Measurements from ENCODE around the gene CUX1. TPM values are rescaled to one million over a fixed set of nuclear protein-coding genes. Genes with fewer than 3 reads are reported as not detected.

The CUX1 gene
- 100 to 1,000 TPM in 1 of 2 donors, 10 to 100 TPM in 1; 87.6 to 120 TPM for total RNA-seq
- long read RNA-seq, donor 1, partial matches to known transcripts = 25 of 39 reads
- long read RNA-seq, donor 1, other reads (novel, unspliced or antisense) = 10 of 39 reads
- long read RNA-seq, donor 2, transcript CUX1-202 (23 exons, 2,931 nt) = major isoform, 5 of 48 reads
- long read RNA-seq, donor 2, partial matches to known transcripts = 7 of 48 reads
- long read RNA-seq, donor 2, other reads (novel, unspliced or antisense) = 32 of 48 reads

- DNase-seq (ENCODE audit: low spot score) = peak; percentile 81
Measured at GRCh38 chr7:101817471-101818286, at the start of gene CUX1. TSS of gene CUX1 (plus strand) at chr7:101817626. CDS start at chr7:101817640, 14 bp downstream.

GRCh38 chr7:101768280-101768679 is 49.1 kb upstream of the CUX1 start:
- DNase-seq (ENCODE audit: low spot score) = no peak

More at GRCh38 chr7:101817471-101818286, at the start of gene CUX1:
- intact Hi-C loops (cut with DNase I) = loop anchor here (5.0 to 10.0 kb wide), 4 partner anchors 70 to 417 kb away; no protein-coding TSS in a partner anchor

GRCh38 chr7:101770466-101770865 is 47.0 kb upstream of the CUX1 start:
- DNase-seq (ENCODE audit: low spot score) = no peak
- intact Hi-C loops (cut with DNase I) = no loop called here

More at GRCh38 chr7:101768280-101768679, 49.1 kb upstream of the CUX1 start:
- intact Hi-C loops (cut with DNase I) = no loop called here

- no peak for DNase-seq (ENCODE audit: low spot score)
- intact Hi-C loops (cut with DNase I) = no loop called here
Measured at GRCh38 chr7:101772508-101773211, 44.8 kb upstream of the CUX1 start.

GRCh38 chr7:101775181-101775580 is 42.2 kb upstream of the CUX1 start:
- DNase-seq (ENCODE audit: low spot score) = no peak
- intact Hi-C loops (cut with DNase I) = no loop called here

- DNase-seq (ENCODE audit: low spot score) = no peak
- intact Hi-C loops (cut with DNase I) = no loop called here
Measured at GRCh38 chr7:101778026-101778580, 39.3 kb upstream of the CUX1 start.

- DNase-seq (ENCODE audit: low spot score) = no peak
- intact Hi-C loops (cut with DNase I) = no loop called here
Measured at GRCh38 chr7:101779267-101779666, 38.2 kb upstream of the CUX1 start.

GRCh38 chr7:101780281-101780680 is 37.1 kb upstream of the CUX1 start:
- intact Hi-C loops (cut with DNase I) = no loop called here
- DNase-seq (ENCODE audit: low spot score) = no peak

GRCh38 chr7:101781439-101781838 is 36.0 kb upstream of the CUX1 start:
- intact Hi-C loops (cut with DNase I) = no loop called here
- DNase-seq (ENCODE audit: low spot score) = no peak

- no peak for DNase-seq (ENCODE audit: low spot score)
- intact Hi-C loops (cut with DNase I) = no loop called here
Measured at GRCh38 chr7:101782476-101782875, 35.0 kb upstream of the CUX1 start.

- no peak for DNase-seq (ENCODE audit: low spot score)
- intact Hi-C loops (cut with DNase I) = no loop called here
Measured at GRCh38 chr7:101782896-101783295, 34.5 kb upstream of the CUX1 start.

GRCh38 chr7:101783381-101784181 is 33.8 kb upstream of the CUX1 start:
- intact Hi-C loops (cut with DNase I) = no loop called here

GRCh38 chr7:101784292-101785127 is 32.9 kb upstream of the CUX1 start:
- DNase-seq (ENCODE audit: low spot score) = no peak
- intact Hi-C loops (cut with DNase I) = no loop called here

More at GRCh38 chr7:101783381-101784181, 33.8 kb upstream of the CUX1 start:
- no peak for DNase-seq (ENCODE audit: low spot score)

GRCh38 chr7:101787864-101788263 is 29.6 kb upstream of the CUX1 start:
- intact Hi-C loops (cut with DNase I) = no loop called here
- DNase-seq (ENCODE audit: low spot score) = peak; percentile 0

- no peak for DNase-seq (ENCODE audit: low spot score)
- intact Hi-C loops (cut with DNase I) = no loop called here
Measured at GRCh38 chr7:101788517-101788916, 28.9 kb upstream of the CUX1 start.

- peak; percentile 73 for DNase-seq (ENCODE audit: low spot score)
Measured at GRCh38 chr7:101790566-101791293, 26.7 kb upstream of the CUX1 start.

GRCh38 chr7:101792051-101792681 is 25.3 kb upstream of the CUX1 start:
- DNase-seq (ENCODE audit: low spot score) = peak; percentile 80
- intact Hi-C loops (cut with DNase I) = no loop called here

More at GRCh38 chr7:101790566-101791293, 26.7 kb upstream of the CUX1 start:
- intact Hi-C loops (cut with DNase I) = no loop called here
